Measurements from ENCODE around the gene TUBGCP6.
A peak's percentile ranks its signal among the peaks of the same experiment; 100 is the strongest.
"Not testable (repeated sequence)": the region's sequence is repeated elsewhere in the genome, so short reads cannot be mapped to it uniquely, and the experiment has no call there.

The TUBGCP6 gene

GRCh38 chr22:50209893-50210292 is 34.9 kb downstream of the TUBGCP6 start:
- peak; percentile 95 for DNase-seq (ENCODE audit: low spot score)

GRCh38 chr22:50208939-50209892 is 35.6 kb downstream of the TUBGCP6 start:
- no peak for DNase-seq (ENCODE audit: low spot score)

GRCh38 chr22:50208430-50208938 is 36.3 kb downstream of the TUBGCP6 start:
- no peak for DNase-seq (ENCODE audit: low spot score)

- DNase-seq (ENCODE audit: low spot score) = no peak
Measured at GRCh38 chr22:50207383-50208140, 37.3 kb downstream of the TUBGCP6 start.

- DNase-seq (ENCODE audit: low spot score) = peak; percentile 90
Measured at GRCh38 chr22:50206599-50206998, 38.2 kb downstream of the TUBGCP6 start.

GRCh38 chr22:50205781-50206569 is 38.8 kb downstream of the TUBGCP6 start:
- no peak for DNase-seq (ENCODE audit: low spot score)

- DNase-seq (ENCODE audit: low spot score) = not testable (repeated sequence)
Measured at GRCh38 chr22:50204998-50205397, 39.8 kb downstream of the TUBGCP6 start.

GRCh38 chr22:50204571-50204970 is 40.3 kb downstream of the TUBGCP6 start:
- no peak for DNase-seq (ENCODE audit: low spot score)

GRCh38 chr22:50203288-50203687 is 41.5 kb downstream of the TUBGCP6 start:
- no peak for DNase-seq (ENCODE audit: low spot score)

- DNase-seq (ENCODE audit: low spot score) = peak; percentile 74
Measured at GRCh38 chr22:50202130-50202666, 42.6 kb downstream of the TUBGCP6 start.

- DNase-seq (ENCODE audit: low spot score) = peak; percentile 70
Measured at GRCh38 chr22:50201191-50202129, 43.4 kb downstream of the TUBGCP6 start.

- peak; percentile 100 for DNase-seq (ENCODE audit: low spot score)
Measured at GRCh38 chr22:50200461-50201190, 44.2 kb downstream of the TUBGCP6 start, which contains the start of gene SELENOO. Gene SELENOO (plus strand): TSS chr22:50201011. CDS start chr22:50201037, 26 bp downstream.

- DNase-seq (ENCODE audit: low spot score) = no peak
Measured at GRCh38 chr22:50199829-50200460, 44.9 kb downstream of the TUBGCP6 start.

GRCh38 chr22:50199251-50199721 is 45.5 kb downstream of the TUBGCP6 start:
- DNase-seq (ENCODE audit: low spot score) = no peak

GRCh38 chr22:50198624-50199017 is 46.2 kb downstream of the TUBGCP6 start:
- DNase-seq (ENCODE audit: low spot score) = no peak

GRCh38 chr22:50197856-50198623 is 46.8 kb downstream of the TUBGCP6 start:
- no peak for DNase-seq (ENCODE audit: low spot score)

GRCh38 chr22:50197000-50197800 is 47.6 kb downstream of the TUBGCP6 start:
- DNase-seq (ENCODE audit: low spot score) = no peak

Data from HuH-7 (cell line).